Endothelial cell of umbilical vein (primary cell): ENCODE measurements around the gene KCNB1.

Experiments used
- CTCF ChIP-seq, 2 donors: IDR thresholded peaks; 1 replicate in 1 of 2; 2 replicates in 1 of 2; pipeline ENCODE4 v1.5.1; 2011; ENCODE audit warnings: low read length in 2 of 2, mild to moderate bottlenecking in 2 of 2, moderate library complexity in 2 of 2, control low read depth in 1 of 2, inconsistent platforms in 1 of 2, low read depth in 1 of 2; ENCODE audit not compliant: insufficient read depth in 1 of 2; ENCODE audit errors: extremely low read depth in 1 of 2
- MAX ChIP-seq: IDR thresholded peaks from 2 replicates; pipeline ENCODE4 v1.6.1; 2011; ENCODE audit not compliant: insufficient read depth, insufficient read length
- MYC ChIP-seq: IDR thresholded peaks from one replicate; pipeline ENCODE4 v1.6.1; 2011; ENCODE audit warnings: mild to moderate bottlenecking, low read depth, low read length
- POLR2AphosphoS5 ChIP-seq: IDR thresholded peaks from 2 replicates; pipeline ENCODE4 v1.6.1; 2012; ENCODE audit warnings: low read depth, mild to moderate bottlenecking, control low read depth, low read length, moderate library complexity; ENCODE audit not compliant: insufficient read depth

- TF ChIP-seq CTCF (IDR thresholded peaks at IDR 0.05; ENCODE audit: extremely low read depth in 1 of 2, insufficient read depth in 1 of 2, low read depth in 1 of 2, low read length in 2 of 2) (no peak), POLR2AphosphoS5 (no peak), MYC (no peak), MAX (no peak)
Observed at GRCh38 chr20:49475292-49476015, 7.0 kb downstream of the KCNB1 start.
